A375 (cell line): ENCODE measurements around the gene FOXD3. TPM values are rescaled to one million over a fixed set of nuclear protein-coding genes. Genes with fewer than 3 reads are reported as not detected.

Experiments used
- small RNA-seq: library from RNA; depleted of rRNA; stranded (forward); fragments of <200 nt; gene quantifications from one replicate; pipeline ENCODE3, GENCODE V24; 2014
- total RNA-seq: library from RNA; depleted of rRNA; stranded (reverse); fragments of >200 nt; shearing (Covaris generic); gene quantifications from 2 replicates; pipeline ENCODE4 v1.2.3, GENCODE V29; 2014; rRNA removed

Gene FOXD3
- 6.1 TPM in 2 replicates for total RNA-seq

GRCh38 chr1:63322114-63322943, at the start of gene FOXD3:
Gene FOXD3, plus strand, starts transcription at chr1:63322567. Its CDS starts 492 bp downstream, at chr1:63323059.

DNA sequence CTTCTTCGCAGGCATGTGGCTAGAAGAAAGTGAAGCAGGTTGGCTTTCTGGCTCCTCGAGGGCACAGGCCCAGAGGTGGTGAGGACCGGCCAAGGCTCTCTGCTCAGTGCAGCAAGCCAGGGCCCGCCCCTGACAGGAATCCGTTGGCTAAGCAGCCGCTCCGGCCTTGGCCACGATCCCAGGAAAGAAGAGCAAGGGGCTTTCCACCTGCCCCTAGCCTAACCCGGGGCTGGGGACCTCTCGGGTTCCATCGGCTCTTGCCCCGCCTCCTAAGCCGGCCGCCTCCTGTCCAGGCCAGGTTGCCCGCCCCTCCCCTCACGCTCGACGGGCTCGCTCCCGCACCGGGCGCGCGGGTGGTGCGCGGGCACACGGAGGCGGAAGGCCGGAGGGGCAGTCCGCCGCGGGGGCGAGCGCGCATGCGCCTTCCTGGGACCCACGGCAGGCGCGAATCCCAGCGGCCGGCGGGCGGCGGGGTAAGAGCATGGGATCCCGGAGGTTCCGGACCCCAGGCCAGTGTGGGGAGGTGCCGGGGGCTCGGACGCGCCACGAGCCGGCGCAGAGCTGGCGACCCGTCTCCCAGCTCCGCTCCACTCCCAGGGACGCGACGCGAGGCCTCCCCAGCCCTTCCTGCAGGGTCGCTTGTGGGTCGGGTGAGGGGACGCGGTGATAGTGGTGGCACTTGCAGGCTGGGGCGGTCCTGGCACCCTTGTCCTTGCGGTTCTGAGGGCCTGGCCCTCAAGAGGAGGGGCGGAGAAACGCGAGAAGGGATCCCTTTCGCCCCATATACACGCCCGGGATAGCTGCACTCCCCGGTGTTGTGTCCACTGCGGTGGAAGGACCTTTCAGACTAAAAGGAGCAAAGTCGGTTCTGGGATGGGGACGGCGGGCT, 45.1 kb downstream of the FOXD3 start, which contains the start of gene ALG6:
ALG6 (plus strand) TSS at position 413 of the 889 bp plus-strand sequence. CDS start 3,351 bp downstream, outside the sequence.

Small RNA genes lying within 50 kb of the gene (small RNA-seq; reads per million reads assigned to genes)
- gene MIR6068 (not detected), gene RF00019 (not detected)

Other genes with a start within 250 kb of the FOXD3 start
- gene ALG6, start 45.1 kb downstream of the FOXD3 start, total RNA-seq, result 16.3 and 18.6 TPM in 2 replicates
- gene ITGB3BP, start 200.7 kb downstream of the FOXD3 start, total RNA-seq, result 50.1 and 51.3 TPM in 2 replicates
- 5.7 and 6.3 TPM in 2 replicates for gene EFCAB7, start 201.0 kb downstream of the FOXD3 start, total RNA-seq